ENCODE measurements around the gene KIF13A.
"Not testable (repeated sequence)": the region's sequence is repeated elsewhere in the genome, so short reads cannot be mapped to it uniquely, and the experiment has no call there.

The KIF13A gene

DNA sequence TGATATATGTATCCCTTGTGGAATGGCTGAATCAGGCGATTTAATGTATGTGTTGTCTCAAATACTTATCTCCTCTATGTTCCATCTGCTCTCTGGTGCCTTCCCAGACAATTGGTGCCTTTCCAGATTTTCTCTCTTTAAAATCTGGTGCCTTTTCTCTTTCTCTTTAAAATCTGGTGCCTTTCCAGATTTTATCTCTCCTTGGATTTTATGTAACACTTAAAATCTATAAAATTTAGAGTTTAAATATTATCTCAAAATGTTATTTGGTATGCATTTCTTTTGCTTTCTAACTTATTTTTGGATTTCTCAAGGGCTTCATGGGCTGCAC lies 116.3 kb downstream of the KIF13A start:
- no peak for DNase-seq (ENCODE audit: low read depth in 2 of 2)

DNA sequence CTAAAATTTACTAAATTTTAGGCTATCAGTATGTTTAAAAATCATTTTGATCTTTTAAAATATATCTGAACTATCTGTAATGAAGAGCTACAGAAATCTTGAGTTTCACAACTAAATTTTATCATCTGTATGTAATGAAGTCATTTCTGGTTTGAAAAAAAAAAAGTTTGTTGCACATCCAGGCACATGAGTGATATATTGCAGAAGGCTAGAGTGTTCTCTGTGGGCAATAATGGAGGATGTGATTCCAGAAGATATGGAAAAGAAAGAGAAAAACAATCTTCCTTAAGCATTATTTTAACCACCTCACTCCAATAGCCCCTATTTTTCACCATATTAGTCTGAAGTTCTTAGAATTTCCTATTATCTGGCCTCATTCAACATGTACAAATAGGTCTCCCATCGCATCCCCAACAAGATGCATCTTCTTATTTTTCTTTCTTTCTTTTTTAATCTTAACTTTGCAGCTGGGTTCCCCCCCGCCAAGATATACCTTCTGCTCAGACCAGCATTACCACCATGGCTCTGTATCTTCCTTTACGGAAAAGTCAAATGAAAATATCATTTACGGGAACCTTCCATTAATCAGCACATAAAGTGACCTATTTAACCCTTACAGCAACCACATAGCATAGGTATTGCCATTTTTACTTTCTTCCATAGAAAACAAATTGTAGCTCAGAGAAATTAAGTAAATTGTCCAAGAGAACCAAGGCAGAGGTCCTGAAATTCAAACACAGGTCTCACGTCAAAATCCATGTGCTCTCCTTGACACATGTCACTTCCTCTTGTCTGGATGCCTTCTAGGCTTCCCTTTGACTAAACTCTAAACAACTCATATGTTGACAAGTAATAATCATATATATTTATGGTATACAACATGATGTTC lies 116.9 kb downstream of the KIF13A start:
- DNase-seq (ENCODE audit: low read depth in 2 of 2): no peak

DNA sequence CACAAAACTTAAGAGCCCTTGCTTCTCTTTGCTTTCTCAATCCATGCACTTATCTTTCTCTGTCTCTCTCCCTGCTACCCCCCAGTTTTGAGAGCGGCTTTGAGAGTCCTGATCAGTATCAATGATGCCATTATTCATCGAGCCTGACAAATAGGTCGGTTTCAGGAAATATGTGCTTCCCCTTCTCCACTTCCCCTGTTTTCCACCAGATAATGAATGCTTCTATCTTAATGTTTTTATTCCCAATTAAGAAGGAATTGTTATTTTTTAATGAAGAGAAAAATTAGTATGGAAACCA lies 117.7 kb downstream of the KIF13A start:
- no peak for DNase-seq (ENCODE audit: low read depth in 2 of 2)

DNA sequence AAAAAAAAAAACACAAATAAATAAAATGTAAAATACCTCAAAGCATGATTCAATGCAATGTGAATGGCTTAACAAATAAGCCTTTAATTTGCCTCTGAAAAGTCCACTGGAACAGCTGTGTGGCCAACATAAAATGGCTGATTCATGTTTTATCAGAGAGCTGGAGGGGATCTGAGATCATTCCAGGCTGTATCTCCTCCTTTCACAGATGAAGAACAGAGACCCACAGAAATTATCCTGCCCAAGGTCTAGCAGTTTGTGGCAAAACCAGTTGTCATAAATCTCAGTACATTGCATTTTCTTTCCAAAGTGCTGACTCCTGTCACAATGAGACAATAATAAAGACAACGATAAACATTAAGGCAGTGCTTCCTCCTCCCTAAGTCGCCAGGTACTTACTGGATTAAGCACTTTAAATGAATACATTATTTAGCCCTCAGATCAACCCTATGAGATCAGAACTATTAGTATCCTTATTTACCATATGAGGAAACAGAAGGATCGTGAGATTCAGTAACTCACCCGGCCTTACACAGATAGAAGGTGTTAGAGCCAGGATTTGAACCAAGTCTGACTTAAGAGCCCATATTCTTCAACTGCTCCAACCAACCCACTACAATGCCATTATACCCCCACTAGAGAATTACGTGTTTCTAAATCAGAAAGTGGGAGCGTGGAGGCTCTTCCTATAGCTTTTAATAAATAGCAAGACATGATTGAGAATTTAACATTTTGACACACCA lies 118.3 kb downstream of the KIF13A start:
- DNase-seq (ENCODE audit: low read depth in 2 of 2): no peak

DNA sequence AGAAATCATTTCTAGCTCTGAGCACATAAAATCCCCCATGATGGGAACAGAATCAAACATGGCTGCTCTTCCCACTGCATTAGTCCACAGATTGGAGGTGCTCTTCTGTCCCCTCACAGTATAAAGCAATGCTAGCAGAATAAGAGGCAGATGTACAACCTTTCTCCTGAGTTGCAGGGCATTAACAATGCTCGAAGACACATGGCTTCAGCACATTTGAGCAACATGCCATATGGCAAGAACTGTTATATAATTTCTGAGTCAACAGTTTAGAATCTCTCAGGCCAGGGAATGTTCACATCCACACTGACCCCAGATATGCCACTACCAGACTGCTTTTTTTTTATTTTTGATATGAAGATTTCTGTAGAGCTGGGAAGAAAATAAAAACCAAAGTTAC lies 119.6 kb downstream of the KIF13A start:
- no peak for DNase-seq (ENCODE audit: low read depth in 2 of 2)

DNA sequence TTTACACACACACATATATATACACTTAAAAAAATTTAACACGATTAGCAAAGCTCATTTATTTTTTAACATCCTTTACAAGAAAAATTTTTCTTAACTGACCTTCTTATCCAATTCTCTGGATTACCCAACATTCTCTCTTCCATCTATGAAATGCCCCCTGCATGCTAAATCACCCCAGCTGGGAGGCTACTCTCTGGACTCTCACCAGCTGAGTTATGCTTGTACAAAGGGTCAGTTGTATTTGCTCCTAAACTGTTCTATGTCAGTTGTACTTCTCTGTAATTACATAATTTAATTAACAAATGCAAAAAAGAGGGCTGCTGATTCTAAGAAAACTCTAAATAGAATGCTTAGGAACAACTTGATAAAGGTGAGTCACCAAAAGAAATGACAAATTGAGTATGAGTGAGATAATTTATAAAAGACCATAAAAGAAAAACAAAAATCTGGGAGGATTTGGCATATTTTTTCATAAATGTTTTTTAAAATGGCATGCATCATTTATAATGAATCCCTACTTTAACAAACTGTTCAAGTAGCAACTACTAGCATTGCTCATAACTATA lies 120.5 kb downstream of the KIF13A start:
- no peak for DNase-seq (ENCODE audit: low read depth in 2 of 2)

DNA sequence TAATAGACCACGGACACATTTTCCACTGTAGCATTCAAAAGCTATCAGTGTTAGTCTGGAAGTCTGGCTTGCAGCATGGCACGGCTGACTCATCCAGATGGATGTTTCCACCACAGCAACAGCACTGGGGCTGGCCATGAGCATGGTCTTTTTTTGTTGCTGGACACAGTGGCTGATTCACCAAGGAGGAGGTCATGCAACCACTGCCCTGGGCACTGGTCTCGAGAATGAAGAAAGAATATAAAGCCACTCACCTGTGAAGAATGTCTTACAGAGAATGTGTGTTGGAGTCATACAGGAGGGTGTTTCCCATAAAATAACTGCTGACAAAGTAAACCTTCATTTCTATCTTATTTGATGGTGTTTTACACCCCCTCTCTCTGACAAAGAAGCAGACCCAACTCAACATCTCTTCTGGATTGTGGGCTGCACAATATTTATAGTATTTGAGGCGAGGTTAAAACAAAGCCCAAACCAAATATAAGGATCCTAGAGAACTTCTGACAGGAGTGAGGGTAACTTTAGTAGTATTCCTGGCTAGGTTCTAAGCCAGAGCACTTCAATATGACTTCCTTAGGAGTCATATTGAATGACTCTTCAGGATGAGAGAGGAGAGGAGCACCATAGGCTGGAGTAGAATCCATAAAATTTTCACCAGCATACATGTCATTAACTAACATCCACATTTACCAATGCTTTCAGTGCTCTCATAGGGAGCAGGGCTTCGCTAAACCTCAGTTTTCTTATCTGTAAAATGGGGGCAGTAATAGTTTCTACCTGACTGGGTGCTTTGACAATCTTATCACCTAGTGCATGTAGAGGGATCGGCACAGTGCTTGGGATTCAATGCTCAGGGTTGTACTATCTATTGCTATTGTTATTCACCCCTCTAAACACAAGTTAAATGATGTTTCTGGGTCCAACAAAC lies 121.4 kb downstream of the KIF13A start:
- no peak for DNase-seq (ENCODE audit: low read depth in 2 of 2)

DNA sequence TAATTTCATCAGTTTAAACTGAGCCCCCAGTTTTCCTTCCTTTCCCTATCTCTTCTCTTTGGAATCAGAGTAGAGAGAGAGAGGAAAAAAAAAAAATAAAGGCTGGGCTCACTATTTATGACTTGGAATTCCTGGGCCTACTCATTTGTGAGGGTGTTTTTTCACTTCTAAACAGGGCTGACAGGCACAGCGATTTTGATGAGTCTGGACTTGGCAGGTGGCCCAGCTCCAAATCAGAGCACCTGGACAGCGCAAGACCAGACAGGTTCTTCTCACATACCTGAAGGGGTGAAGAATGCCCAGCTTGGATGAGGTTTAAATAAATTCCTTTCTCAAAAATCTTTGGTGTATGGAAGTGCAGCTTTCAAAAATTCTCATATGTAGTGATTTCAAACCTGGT lies 122.2 kb downstream of the KIF13A start:
- no peak for DNase-seq (ENCODE audit: low read depth in 2 of 2)

DNA sequence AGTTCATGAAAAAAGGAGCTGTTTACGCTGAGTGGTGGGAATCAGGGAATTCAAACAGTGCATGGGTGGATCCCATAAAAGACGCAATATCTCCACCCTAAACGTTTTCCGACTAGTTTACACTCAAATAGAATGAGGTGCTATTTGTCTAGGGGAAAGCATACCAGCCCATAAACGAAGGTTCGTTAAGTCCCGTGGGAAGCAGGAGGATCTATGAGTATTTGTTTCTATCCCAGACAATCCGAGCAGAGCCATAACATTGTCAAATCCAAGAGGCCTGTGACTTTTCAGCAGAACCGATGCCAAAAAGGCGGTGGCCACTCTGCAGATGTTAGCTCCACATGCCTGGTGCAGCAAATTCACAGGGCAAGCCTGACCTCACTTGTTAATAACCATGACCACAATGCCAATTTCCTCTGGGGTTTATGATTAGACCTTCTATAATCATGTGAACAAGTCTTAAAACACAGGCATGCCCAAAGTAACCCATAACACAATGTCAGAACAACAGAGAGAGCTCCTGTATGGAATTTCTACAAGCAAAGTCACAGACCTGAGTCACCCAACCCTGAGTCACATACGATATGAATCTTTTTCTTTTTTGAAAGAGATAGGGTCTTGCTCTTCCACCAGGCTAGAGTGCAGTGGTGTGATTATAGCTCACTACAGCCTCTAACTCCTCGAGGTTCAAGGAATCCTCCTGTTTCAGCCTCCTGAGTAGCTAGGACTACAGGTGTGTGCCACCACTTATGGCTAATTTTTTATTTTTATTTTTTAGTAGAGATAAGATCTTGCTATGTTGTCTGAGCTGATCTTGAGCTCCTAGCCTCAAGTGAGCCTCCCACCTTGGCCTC lies 123.3 kb downstream of the KIF13A start:
- DNase-seq (ENCODE audit: low read depth in 2 of 2): no peak

DNA sequence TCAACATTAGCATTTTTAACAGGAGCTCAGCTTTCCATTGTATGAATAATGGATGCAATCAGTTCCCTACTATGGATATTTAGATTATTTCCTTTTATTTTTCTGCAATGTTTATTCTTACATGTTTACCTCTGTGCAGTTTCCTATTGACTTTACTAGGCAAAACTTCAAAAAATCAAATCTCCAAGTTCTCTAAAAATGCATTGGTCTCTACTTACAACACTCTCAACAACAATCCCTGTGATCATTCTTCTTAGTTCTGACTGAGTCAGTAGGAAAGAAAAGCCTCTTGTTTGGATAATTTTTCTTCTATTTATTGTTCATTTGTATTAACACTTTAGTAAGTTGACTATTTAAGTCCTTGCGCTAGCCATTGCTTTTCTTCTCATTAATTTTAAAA lies 126.1 kb downstream of the KIF13A start:
- DNase-seq (ENCODE audit: low read depth in 2 of 2): no peak

DNA sequence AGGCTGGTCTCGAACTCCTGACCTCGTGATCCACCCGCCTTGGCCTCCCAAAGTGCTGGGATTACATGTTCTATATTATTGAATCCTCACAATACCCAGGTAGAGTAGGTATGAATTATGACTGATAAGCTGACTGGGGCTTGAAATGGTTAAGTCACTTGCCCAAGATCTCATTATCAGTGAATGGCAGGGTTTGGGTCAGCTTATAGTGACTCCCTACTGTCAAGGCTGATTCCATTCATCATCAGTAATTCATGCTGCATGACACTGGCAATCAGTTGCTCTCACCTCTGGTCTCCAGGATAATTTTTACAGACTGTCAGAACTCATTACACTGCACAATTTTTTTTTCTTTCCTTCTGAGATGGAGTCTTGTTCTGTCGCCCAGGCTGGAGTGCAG lies 127.6 kb downstream of the KIF13A start:
- no peak for DNase-seq (ENCODE audit: low read depth in 2 of 2)

DNA sequence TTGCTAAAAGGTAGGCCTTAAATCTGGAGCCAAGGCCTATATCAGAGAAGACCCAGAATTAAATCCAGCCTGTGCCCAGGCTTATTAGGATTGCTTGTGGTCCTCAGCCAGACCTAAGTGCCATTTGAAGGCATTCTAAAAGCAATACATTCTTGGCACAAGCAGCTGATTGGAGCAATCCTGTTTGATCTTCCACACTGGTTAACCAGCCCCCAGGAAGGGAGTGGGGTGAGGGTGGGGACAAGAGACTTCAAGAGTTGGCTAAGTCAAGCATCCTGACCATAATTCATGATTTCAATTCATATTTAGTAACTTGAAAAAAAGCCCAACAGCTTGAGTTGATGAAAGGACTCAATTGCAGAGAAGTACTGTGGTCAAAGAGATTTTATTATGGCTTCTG lies 128.9 kb downstream of the KIF13A start:
- DNase-seq (ENCODE audit: low read depth in 2 of 2): no peak

DNA sequence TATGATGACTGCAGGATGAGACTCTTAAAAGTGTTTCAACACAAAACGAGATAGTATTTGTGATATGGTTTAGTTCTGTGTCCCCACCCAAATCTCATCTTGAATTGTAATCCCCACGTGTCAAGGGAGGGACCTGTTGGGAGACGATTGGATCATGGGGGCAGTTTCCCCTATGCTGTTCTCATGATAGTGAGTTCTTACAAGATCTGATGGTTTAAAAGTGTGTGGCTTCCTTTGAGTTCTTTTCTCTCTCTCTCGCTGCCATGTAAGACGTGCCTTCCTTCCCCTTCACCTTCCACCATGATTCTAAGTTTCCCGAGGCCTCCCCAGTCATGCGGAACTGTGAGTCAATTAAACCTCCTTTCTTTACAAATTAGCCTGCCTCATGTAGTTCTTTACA lies 130.2 kb downstream of the KIF13A start:
- not testable (repeated sequence) for DNase-seq (ENCODE audit: low read depth in 2 of 2)

DNA sequence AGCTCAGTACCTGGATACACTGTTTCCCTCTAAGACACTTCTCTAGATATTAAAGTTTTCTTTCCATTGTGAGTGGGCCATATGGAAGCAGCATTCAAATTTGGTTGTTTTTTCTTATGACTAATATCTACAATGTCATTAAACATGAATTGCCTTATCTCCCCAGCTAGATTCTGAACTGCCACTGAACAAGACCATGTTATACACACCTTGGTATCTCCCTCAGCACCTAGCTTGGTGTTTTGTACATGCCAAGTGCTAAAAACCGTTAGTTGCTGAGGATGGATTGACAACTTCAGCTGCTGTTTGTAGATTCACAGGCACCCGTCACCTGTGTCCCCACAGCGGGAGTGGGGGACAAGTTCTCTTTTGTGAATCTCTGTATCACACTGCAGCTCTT lies 131.1 kb downstream of the KIF13A start:
- no peak for DNase-seq (ENCODE audit: low read depth in 2 of 2)

DNA sequence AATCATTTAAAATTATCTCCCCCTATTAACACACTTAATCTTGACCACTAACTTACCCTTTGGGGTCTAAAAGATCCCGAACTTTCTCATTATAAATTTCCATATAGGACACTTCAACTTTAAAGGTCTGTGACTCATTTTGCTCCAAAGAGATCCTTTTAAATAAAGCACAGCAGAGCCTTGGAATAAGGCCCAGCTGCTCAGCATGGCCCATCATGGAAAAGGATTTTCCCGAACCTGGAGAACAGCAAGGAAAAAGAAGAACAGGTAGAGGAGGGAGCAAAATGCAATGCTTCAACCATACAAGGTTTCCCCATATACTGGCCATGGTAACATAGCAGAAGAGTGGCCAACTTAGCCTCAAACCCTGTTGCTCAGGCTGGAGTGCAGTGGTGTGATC lies 132.1 kb downstream of the KIF13A start:
- DNase-seq (ENCODE audit: low read depth in 2 of 2): no peak

DNA sequence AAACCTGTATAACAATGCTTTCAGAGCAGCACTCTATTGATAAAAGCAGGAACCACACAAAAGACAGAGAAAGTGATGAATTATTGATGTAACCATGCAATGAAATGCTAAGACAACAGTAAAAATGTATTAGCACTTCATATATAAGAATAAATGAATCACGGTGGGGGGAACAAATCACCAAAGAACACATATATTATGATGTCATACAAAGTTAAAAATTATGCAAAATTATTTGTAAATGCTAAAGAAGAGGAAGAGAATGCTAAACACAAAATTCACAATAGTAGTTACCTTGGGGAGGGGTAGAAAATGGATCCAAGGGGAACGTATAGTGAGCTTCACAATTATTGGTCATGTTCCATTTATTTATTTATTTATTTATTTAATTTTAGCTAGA lies 133.9 kb downstream of the KIF13A start:
- no peak for DNase-seq (ENCODE audit: low read depth in 2 of 2)

DNA sequence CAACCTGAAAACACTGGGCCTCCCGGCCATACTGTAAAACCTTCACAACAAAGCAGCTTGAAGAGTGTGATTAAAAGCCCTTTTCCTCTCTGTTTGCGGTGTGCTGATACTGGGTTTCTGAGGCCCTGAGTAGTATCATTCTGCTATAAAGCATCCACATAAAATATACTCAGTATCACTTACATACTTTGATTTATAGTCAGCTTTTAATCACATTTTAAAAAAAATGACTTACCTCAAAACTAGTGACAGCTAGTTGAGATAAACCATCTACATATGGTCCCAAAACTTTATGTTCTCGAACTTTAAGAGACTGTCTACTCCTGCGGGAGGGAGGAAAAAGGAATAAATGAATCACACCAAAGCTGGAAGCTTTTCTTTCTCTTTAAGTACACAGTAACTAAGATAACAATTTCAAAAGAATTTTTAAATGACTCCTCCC lies 135.7 kb downstream of the KIF13A start:
- no peak for DNase-seq (ENCODE audit: low read depth in 2 of 2)

DNA sequence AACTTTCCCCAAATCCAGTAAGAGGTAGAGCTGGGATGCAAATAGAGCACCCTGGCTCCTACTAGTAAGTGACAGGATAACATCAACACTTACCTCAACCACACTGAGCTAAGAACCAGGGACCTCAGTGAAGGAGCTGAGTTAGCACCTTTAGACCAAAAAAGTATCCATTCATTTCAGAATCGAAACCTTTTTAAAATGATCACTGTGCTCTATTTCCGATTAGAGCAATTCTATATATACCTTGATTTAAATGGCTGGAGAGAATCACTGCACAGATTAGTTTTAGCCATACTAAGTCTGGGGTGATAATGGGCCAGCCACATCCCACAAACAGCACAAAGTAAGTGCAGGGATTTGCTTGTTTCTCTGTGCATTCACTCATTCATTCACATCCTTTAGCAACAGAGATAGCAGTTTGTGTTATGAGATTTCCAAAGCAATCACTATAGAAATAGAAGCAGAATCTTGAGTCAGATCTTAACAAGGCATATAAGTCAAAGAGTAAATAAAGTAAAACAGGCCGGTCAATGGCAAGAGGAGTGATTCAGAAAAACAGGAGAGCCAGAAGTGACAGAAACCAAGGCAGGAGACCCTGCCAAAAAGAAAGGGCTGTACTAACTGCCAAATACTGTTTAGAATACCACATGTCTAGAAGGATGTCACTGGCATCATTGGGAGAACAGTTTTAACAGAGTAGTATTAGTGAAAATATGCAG lies 136.3 kb downstream of the KIF13A start:
- no peak for DNase-seq (ENCODE audit: low read depth in 2 of 2)

DNA sequence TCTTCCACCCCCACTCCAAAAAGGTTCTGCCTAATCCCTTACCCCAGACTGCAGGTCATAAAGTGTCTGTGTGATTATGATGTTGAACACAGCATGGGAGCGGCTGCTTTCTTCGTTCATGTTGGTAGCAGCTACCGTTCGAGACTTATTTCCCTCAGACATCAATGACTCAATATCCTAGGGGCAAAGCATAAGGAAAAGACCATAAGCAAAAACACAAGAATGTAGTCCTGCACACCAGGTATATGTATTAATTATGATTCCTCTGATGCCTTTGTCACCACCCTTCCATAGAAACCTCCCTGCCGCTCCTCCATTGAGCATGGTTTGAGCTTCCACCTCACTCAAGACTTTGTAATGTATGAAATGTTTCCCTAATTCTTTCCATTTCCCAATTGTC lies 137.2 kb downstream of the KIF13A start:
- no peak for DNase-seq (ENCODE audit: low read depth in 2 of 2)

DNA sequence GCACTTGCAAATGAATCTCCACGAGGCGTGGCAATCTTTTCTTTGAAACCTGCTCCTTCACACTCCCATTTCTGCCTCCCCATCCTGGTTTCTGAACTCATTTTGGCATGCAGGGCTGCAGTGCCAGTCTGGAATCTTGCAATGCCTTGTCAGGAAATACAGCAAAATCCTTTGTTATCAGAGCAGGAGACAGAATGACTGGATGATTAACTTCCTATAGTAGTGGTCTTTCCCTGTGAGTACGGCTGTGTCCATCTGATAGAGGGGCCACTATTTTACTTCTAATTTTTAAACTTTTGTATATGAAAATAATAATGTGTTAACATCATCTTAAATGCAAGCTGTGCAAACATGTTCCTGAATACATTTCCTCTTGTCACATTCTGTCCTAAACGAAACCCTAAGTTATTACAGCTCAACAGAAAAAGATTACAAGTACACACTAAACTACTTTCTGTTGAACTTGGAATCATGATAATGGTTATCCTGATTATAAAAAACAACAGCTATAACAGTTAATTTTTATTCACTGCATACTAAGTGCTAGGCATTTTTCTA lies 140.2 kb downstream of the KIF13A start:
- no peak for DNase-seq (ENCODE audit: low read depth in 2 of 2)

Data from activated CD8-positive, alpha-beta memory T cell treated with anti-CD3 and anti-CD28 coated beads for 4 hours (primary cell).